Omental fat pad (tissue), 4 donors: ENCODE results near the gene SIRPB1. TPM values are rescaled to one million over a fixed set of nuclear protein-coding genes. Genes with fewer than 3 reads are reported as not detected.
"Not testable (repeated sequence)": the region's sequence is repeated elsewhere in the genome, so short reads cannot be mapped to it uniquely, and the experiment has no call there.

Experiments
- ATAC-seq: fragments of 150-250 bp; one replicate; pipeline ENCODE4 v1.9.1; 2016; ENCODE audit warnings: mild to moderate bottlenecking, moderate library complexity; ENCODE audit not compliant: low FRiP score
- DNase-seq: peaks from one replicate; pipeline ENCODE4 v3.0.0-alpha.2; 2019; ENCODE audit warnings: low spot score
- CTCF ChIP-seq, 3 donors: fragments of 450-650 bp; IDR thresholded peaks; one replicate each; pipeline ENCODE4 v1.5.1; 2016 to 2017; ENCODE audit warnings: antibody characterized with exemption in 3 of 3, mild to moderate bottlenecking in 3 of 3, moderate library complexity in 2 of 3
- total RNA-seq, 4 donors: library from RNA; depleted of rRNA; stranded (reverse); fragments of >200 nt; gene quantifications; one replicate each; pipeline ENCODE4 v1.1.0, GENCODE V29; 2016

SIRPB1 gene
- total RNA-seq, 4 donors from 2014 or later: 5.1 to 10.5 (median 8.7) TPM

GRCh38 chr20:1652104-1652503 lies 32.3 kb upstream of the SIRPB1 start:
- ATAC-seq (no peak), DNase-seq (no peak)
- TF ChIP-seq CTCF (IDR thresholded peaks at IDR 0.05): no peak

- no peak for ATAC-seq
- DNase-seq: no peak
- no peak for TF ChIP-seq CTCF (IDR thresholded peaks at IDR 0.05)
Observed at GRCh38 chr20:1651268-1652058, 31.7 kb upstream of the SIRPB1 start.

DNA sequence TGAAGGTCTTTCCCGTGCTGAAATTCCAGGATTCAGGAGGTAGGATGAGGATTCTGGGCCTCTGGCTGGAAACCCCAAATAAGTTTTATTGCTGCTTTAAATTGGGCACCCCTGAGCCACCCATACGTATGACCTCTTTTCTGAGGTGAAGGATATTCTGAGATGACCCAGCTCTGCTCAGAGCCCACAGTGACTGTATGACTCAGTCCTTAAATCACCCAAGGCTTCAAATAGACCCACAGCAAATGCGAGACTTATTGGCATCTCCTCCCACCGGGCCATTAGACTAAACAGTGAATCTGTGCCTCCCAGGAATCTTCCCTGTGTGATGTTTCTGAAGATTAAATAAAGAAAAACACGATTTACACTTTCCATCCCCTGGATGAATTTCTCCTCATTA lies 28.3 kb upstream of the SIRPB1 start:
- TF ChIP-seq CTCF (IDR thresholded peaks at IDR 0.05): no peak
- ATAC-seq (no peak), DNase-seq (no peak)

DNA sequence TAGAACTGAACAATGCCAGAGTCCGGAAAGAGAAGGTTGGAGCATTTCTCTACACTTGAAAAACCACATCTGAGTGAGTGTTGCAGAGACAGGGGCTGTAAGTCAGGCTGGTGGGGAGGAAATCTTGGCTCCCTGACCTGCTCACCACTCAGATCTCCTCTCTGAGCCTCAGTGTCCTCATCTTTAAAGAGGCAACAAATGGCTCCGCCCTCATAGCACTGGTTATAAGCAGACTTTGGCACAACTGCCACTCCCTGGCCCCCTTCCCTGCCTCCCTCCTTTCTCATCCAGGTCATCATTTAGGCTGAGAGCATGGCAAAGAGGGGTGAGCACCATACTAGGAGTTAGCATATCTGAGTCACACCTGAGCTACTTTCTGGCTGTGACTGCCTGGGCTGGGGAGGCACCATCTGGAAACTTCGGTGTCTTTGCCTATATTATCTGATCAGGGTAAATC lies 27.2 kb upstream of the SIRPB1 start:
- TF ChIP-seq CTCF (IDR thresholded peaks at IDR 0.05): no peak
- DNase-seq: no peak
- no peak for ATAC-seq

GRCh38 chr20:1644101-1644962 lies 24.5 kb upstream of the SIRPB1 start:
- ATAC-seq (no peak), DNase-seq (no peak)
- no peak for TF ChIP-seq CTCF (IDR thresholded peaks at IDR 0.05)

GRCh38 chr20:1638643-1639042 lies 18.8 kb upstream of the SIRPB1 start:
- not testable (repeated sequence) for ATAC-seq

GRCh38 chr20:1637755-1638154 lies 17.9 kb upstream of the SIRPB1 start:
- ATAC-seq (no peak), DNase-seq (no peak)
- no peak for TF ChIP-seq CTCF (IDR thresholded peaks at IDR 0.05)

More at GRCh38 chr20:1638643-1639042, 18.8 kb upstream of the SIRPB1 start:
- DNase-seq: not testable (repeated sequence)
